Endothelial cell of umbilical vein (primary cell): ENCODE measurements around the gene PPM1J. TPM values are rescaled to one million over a fixed set of nuclear protein-coding genes. Genes with fewer than 3 reads are reported as not detected.

ENCODE experiments used
- BruUV-seq: library from RNA; stranded (reverse); fragments of 400-500 nt; replicated peaks from 2 replicates; lab custom pipeline; 2021; lab: Mats Ljungman, UMichigan
- CTCF ChIA-PET: fragments of 300-600, 350-600 bp; sonication (Branson Sonifier 250); formaldehyde crosslinking; loops from one replicate; lab custom pipeline; 2021; ENCODE audit warnings: antibody characterized with exemption, inconsistent platforms; lab: Charles Lee
- POLR2A ChIA-PET: fragments of 300-600, 350-600 bp; sonication (Branson Sonifier 250); formaldehyde crosslinking; loops from one replicate; lab custom pipeline; 2021; ENCODE audit warnings: antibody characterized with exemption, inconsistent platforms; lab: Charles Lee
- DNase-seq: peaks from one replicate; pipeline ENCODE4 v3.0.0-alpha.2; 2011; ENCODE audit warnings: low read depth, low spot score
- FAIRE-seq: peaks from 2 replicates; lab custom pipeline; 2011; peaks lifted over from hg19 to GRCh38; lab: Jason Lieb, UNC
- H2AFZ ChIP-seq: 2 replicates; pipeline ENCODE4 v1.6.0; 2012; ENCODE audit warnings: low read depth, low read length, control low read depth, inconsistent platforms
- H3K27ac ChIP-seq: 2 replicates; pipeline ENCODE4 v1.5.1; 2011; ENCODE audit warnings: low read depth, mild to moderate bottlenecking, control low read depth, low read length, moderate library complexity; ENCODE audit not compliant: insufficient read depth
- H3K27me3 ChIP-seq, 2 experiments: 2 replicates each; pipeline versions ENCODE4 v1.6.0 to v1.6.1; 2011; ENCODE audit warnings: low read length in 2 of 2, mixed read lengths in 1 of 2; ENCODE audit not compliant: control insufficient read depth in 2 of 2, insufficient read depth in 2 of 2
- H3K36me3 ChIP-seq, 2 experiments: 2 replicates in 1 of 2; 3 replicates in 1 of 2; pipeline ENCODE4 v1.5.1; 2011; ENCODE audit warnings: low read length in 2 of 2, mild to moderate bottlenecking in 1 of 2, moderate library complexity in 1 of 2; ENCODE audit not compliant: control insufficient read depth in 2 of 2, insufficient read depth in 2 of 2; ENCODE audit errors: extremely low read depth in 1 of 2
- H3K4me1 ChIP-seq: 3 replicates; pipeline ENCODE4 v1.5.1; 2011; ENCODE audit warnings: mild to moderate bottlenecking, low read length; ENCODE audit not compliant: control insufficient read depth, insufficient read depth; ENCODE audit errors: extremely low read depth
- H3K4me2 ChIP-seq: 2 replicates; pipeline ENCODE4 v1.6.1; 2011; ENCODE audit warnings: low read length, control low read depth, mixed read lengths; ENCODE audit not compliant: insufficient read depth
- H3K4me3 ChIP-seq, 3 experiments: fragments of 200-600 bp in 1 of 3; sonication (generic), shearing (Covaris generic) in 1 of 3; replicated peaks in 1 of 3; 2 replicates each; pipeline ENCODE4 v1.5.1; 2011 to 2016; ENCODE audit warnings: control low read depth in 3 of 3, low read length in 3 of 3, mild to moderate bottlenecking in 2 of 3, inconsistent platforms in 1 of 3, low read depth in 1 of 3, moderate library complexity in 1 of 3; ENCODE audit not compliant: insufficient read depth in 1 of 3
- H3K79me2 ChIP-seq: 2 replicates; pipeline ENCODE4 v1.6.0; 2012; ENCODE audit warnings: low read length, inconsistent platforms; ENCODE audit not compliant: control insufficient read depth, insufficient read depth
- H3K9ac ChIP-seq: replicated peaks from 2 replicates; pipeline ENCODE3; 2011; ENCODE audit warnings: low read length, control low read depth; ENCODE audit not compliant: insufficient read depth; ENCODE audit errors: extremely low read depth
- H3K9me1 ChIP-seq: replicated peaks from 3 replicates; pipeline ENCODE4 v1.6.0; 2011; ENCODE audit warnings: mild to moderate bottlenecking, low read length; ENCODE audit not compliant: control insufficient read depth, insufficient read depth; ENCODE audit errors: extremely low read depth
- H3K9me3 ChIP-seq: replicated peaks from 2 replicates; pipeline ENCODE4 v1.5.1; 2012; ENCODE audit warnings: low read length, inconsistent platforms; ENCODE audit not compliant: control insufficient read depth, insufficient read depth
- H4K20me1 ChIP-seq: replicated peaks from 2 replicates; pipeline ENCODE3; 2011; ENCODE audit warnings: mild to moderate bottlenecking, low read length; ENCODE audit not compliant: control insufficient read depth, insufficient read depth; ENCODE audit errors: extremely low read depth
- EZH2 ChIP-seq: IDR thresholded peaks from 2 replicates; pipeline ENCODE4 v1.6.1; 2012; ENCODE audit warnings: borderline replicate concordance, low read depth, mild to moderate bottlenecking, moderate library complexity, low read length, inconsistent platforms; ENCODE audit not compliant: severe bottlenecking
- FOS ChIP-seq: IDR thresholded peaks from 2 replicates; pipeline ENCODE4 v1.6.1; 2011; ENCODE audit warnings: mild to moderate bottlenecking, low read length, moderate library complexity, borderline replicate concordance; ENCODE audit not compliant: insufficient read depth
- GATA2 ChIP-seq: IDR thresholded peaks from 2 replicates; pipeline ENCODE4 v1.7.0; 2011; ENCODE audit warnings: low read depth, mild to moderate bottlenecking, moderate library complexity, mixed read lengths, low read length; ENCODE audit not compliant: insufficient read length, insufficient read depth
- JUN ChIP-seq: IDR thresholded peaks from 2 replicates; pipeline ENCODE4 v1.6.1; 2011; ENCODE audit warnings: borderline replicate concordance, low read depth; ENCODE audit not compliant: insufficient read length, insufficient read depth
- MYC ChIP-seq: IDR thresholded peaks from one replicate; pipeline ENCODE4 v1.6.1; 2011; ENCODE audit warnings: mild to moderate bottlenecking, low read depth, low read length
- POLR2A ChIP-seq: IDR thresholded peaks from 2 replicates; pipeline ENCODE4 v1.6.1; 2012; ENCODE audit warnings: low read depth, mild to moderate bottlenecking, control low read depth, low read length
- POLR2AphosphoS5 ChIP-seq: IDR thresholded peaks from 2 replicates; pipeline ENCODE4 v1.6.1; 2012; ENCODE audit warnings: low read depth, mild to moderate bottlenecking, control low read depth, low read length, moderate library complexity; ENCODE audit not compliant: insufficient read depth
- dilution Hi-C: fragments of 300-500 bp; cut with MboI; formaldehyde crosslinking; loops from one replicate; pipeline ENCODE4 v1.15.0; 2019; ENCODE audit warnings: low sequenced_read_pairs; ENCODE audit not compliant: extremely low pct_ligation_motif_present
- intact Hi-C: fragments of 100-400 bp; cut with micrococcal nuclease; formaldehyde crosslinking; loops from one replicate; pipeline ENCODE4 v1.10.0; 2022
- polyA plus RNA-seq, 4 experiments: library from polyadenylated mRNA; depleted of rRNA in 3 of 4; stranded (reverse) in 3 of 4; unstranded in 1 of 4; fragments of >200 nt; gene quantifications; 2 replicates each; pipeline versions ENCODE4 v1.2.1 to v1.2.3, GENCODE V29; 2011 to 2012; ENCODE audit warnings: missing spikeins in 1 of 4
- total RNA-seq: library from RNA; stranded (reverse); gene quantifications from 2 replicates; pipeline ENCODE4 v1.2.3, GENCODE V29; 2021
- TF ChIP-seq, protein P1 (sequence below), 2 donors: IDR thresholded peaks; 1 replicate in 1 of 2; 2 replicates in 1 of 2; pipeline ENCODE4 v1.5.1; 2011; ENCODE audit warnings: low read length in 2 of 2, mild to moderate bottlenecking in 2 of 2, moderate library complexity in 2 of 2, control low read depth in 1 of 2, inconsistent platforms in 1 of 2, low read depth in 1 of 2; ENCODE audit not compliant: insufficient read depth in 1 of 2; ENCODE audit errors: extremely low read depth in 1 of 2

The PPM1J gene
- total and polyA plus RNA-seq, 2 donors (not counting 3 experiments of a cell fraction or from before 2014, with no cell fraction given), result 1.7 to 3.1 TPM

GRCh38 chr1:112707221-112708001, 7.7 kb downstream of the PPM1J start:
- Histone ChIP-seq H3K9me3 (no peaks in the 10 kb centered on the region), H4K20me1 (no peaks in the 10 kb centered on the region), H3K79me2 (peaks cover 45% of the 10 kb centered on the region), H3K4me2 (peak overlapping the region; percentile 57), H3K9ac (peak overlapping the region; percentile 66), H3K4me3 (peak overlapping the region; percentile 41 to 89 (median 81)), H3K4me1 (peaks cover 37% of the 10 kb centered on the region), H3K27ac (peak overlapping the region; percentile 88), H3K36me3 (peaks cover 6% of the 10 kb centered on the region in 2 experiments), H2AFZ (peak overlapping the region; percentile 68), H3K27me3 (no peaks in the 10 kb centered on the region), H3K9me1 (no peaks in the 10 kb centered on the region)
- DNase-seq (peak; percentile 88), FAIRE-seq (peak; percentile 88)
- peak; percentile 9 for TF ChIP-seq POLR2AphosphoS5
- no peak for TF ChIP-seq FOS
- TF ChIP-seq JUN, result no peak
- TF ChIP-seq GATA2, result no peak
- TF ChIP-seq, protein P1, sequence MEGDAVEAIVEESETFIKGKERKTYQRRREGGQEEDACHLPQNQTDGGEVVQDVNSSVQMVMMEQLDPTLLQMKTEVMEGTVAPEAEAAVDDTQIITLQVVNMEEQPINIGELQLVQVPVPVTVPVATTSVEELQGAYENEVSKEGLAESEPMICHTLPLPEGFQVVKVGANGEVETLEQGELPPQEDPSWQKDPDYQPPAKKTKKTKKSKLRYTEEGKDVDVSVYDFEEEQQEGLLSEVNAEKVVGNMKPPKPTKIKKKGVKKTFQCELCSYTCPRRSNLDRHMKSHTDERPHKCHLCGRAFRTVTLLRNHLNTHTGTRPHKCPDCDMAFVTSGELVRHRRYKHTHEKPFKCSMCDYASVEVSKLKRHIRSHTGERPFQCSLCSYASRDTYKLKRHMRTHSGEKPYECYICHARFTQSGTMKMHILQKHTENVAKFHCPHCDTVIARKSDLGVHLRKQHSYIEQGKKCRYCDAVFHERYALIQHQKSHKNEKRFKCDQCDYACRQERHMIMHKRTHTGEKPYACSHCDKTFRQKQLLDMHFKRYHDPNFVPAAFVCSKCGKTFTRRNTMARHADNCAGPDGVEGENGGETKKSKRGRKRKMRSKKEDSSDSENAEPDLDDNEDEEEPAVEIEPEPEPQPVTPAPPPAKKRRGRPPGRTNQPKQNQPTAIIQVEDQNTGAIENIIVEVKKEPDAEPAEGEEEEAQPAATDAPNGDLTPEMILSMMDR (IDR thresholded peaks at IDR 0.05; ENCODE audit: extremely low read depth in 1 of 2, insufficient read depth in 1 of 2, low read depth in 1 of 2, low read length in 2 of 2), result peak; percentile 97 to 98
- TF ChIP-seq EZH2, result no peak
- TF ChIP-seq MYC, result no peak
- TF ChIP-seq POLR2A, result no peak
- ChIA-PET CTCF (interaction anchor here (0.9 to 3.6 kb wide), 10 partner anchors 8 to 409 kb away, joined by 3 to 37 read pairs (median 6); partner anchors contain the start of genes MOV10 and PPM1J), POLR2A (interaction anchor here (1.0 kb wide), 1 partner anchor 313 kb away, joined by 4 read pairs; no protein-coding TSS in a partner anchor)
- BruUV-seq, result no TSS peak
- intact Hi-C loops, result loop anchor here (1.0 to 5.0 kb wide), 7 partner anchors 8 to 1050 kb away; partner anchors contain the start of genes PHTF1 and PPM1J
- dilution Hi-C loops, result no loop called here
